Thyroid gland (tissue), 4 donors: ENCODE data around the gene JUNB.

ENCODE experiments used
- POLR2A ChIP-seq, 2 donors: fragments of 450-650 bp; IDR thresholded peaks; one replicate each; pipeline ENCODE4 v1.6.1; 2017; ENCODE audit warnings: antibody characterized with exemption in 2 of 2, mild to moderate bottlenecking in 2 of 2, moderate library complexity in 1 of 2
- TF ChIP-seq, protein P1 (sequence below), 6 experiments: fragments of 200-600 bp in 3 of 6; fragments of 450-650 bp in 3 of 6; sonication (generic) in 3 of 6; IDR thresholded peaks; one replicate each; pipeline ENCODE4 v1.5.1; 2016 to 2019; ENCODE audit warnings: antibody characterized with exemption in 6 of 6, mild to moderate bottlenecking in 2 of 6, inconsistent platforms in 1 of 6, moderate library complexity in 1 of 6

DNA sequence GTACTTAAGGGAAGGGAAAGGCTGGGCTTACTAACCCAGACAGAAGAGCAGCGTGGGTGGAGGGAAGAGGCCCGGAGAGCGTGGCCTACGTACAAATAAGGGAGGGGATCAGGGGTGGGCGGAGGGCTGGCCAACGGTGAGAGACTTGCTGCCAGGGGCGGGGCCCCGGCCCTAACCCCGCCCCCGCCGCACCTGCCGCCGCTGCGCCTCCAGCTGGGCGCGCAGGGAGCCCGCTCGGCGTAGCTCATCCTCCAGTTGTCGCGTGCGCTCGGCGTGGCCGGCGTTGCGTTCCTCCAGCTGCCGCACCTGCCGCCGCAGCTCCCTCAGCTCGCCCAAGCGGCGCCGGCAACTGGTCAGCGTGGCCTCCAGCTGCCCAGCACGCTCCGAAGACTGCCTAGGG lies 21.6 kb upstream of the JUNB start:
- TF ChIP-seq, protein P1, sequence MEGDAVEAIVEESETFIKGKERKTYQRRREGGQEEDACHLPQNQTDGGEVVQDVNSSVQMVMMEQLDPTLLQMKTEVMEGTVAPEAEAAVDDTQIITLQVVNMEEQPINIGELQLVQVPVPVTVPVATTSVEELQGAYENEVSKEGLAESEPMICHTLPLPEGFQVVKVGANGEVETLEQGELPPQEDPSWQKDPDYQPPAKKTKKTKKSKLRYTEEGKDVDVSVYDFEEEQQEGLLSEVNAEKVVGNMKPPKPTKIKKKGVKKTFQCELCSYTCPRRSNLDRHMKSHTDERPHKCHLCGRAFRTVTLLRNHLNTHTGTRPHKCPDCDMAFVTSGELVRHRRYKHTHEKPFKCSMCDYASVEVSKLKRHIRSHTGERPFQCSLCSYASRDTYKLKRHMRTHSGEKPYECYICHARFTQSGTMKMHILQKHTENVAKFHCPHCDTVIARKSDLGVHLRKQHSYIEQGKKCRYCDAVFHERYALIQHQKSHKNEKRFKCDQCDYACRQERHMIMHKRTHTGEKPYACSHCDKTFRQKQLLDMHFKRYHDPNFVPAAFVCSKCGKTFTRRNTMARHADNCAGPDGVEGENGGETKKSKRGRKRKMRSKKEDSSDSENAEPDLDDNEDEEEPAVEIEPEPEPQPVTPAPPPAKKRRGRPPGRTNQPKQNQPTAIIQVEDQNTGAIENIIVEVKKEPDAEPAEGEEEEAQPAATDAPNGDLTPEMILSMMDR (IDR thresholded peaks at IDR 0.05) = no peak
- TF ChIP-seq POLR2A (IDR thresholded peaks at IDR 0.05) = no peak
